ENCODE data around the gene EVC2. TPM values are rescaled to one million over a fixed set of nuclear protein-coding genes. Genes with fewer than 3 reads are reported as not detected.

Gene EVC2
- total and polyA plus RNA-seq, 2 of the 4 experiments (the other 2 are of a cell fraction): 2.7 to 5.9 TPM

- no peaks in the 10 kb centered on the region for H3K9me3 ChIP-seq (ENCODE audit: control insufficient read depth, insufficient read depth, low read length)
- DNase-seq: no peak
- POLR2A ChIA-PET (ENCODE audit: unreplicated experiment): no interaction called here
- no TSS peak for BruUV-seq (replicated peaks)
- dilution Hi-C loops (cut with HindIII; ENCODE audit: low sequenced_read_pairs, unreplicated experiment): no loop called here
- peaks cover 65% of the 10 kb centered on the region for H3K36me3 ChIP-seq (ENCODE audit: control insufficient read depth, insufficient read depth, low read length)
- no peak overlapping the region for H3K23ac ChIP-seq (ENCODE audit: low read depth, low read length)
- 0 out of 2 replicates have a peak, but pooled peaks cover 4% of the 10 kb centered on the region for H3K9me1 ChIP-seq (ENCODE audit: insufficient read depth, low read length)
- no peaks in the 10 kb centered on the region for H4K20me1 ChIP-seq (ENCODE audit: insufficient read depth, low read length)
- H3K4ac ChIP-seq (ENCODE audit: low read depth, low read length): no peak overlapping the region
- no peak overlapping the region for H2BK120ac ChIP-seq (ENCODE audit: low read depth, low read length)
- no peak for ATAC-seq (ENCODE audit: low read depth)
- WGBS, 2 experiments (ENCODE audit: extremely low coverage in 2 of 2, insufficient read length in 1 of 2): 100% methylated on average over 5 of the region's 9 CpGs; no CpG with 5 or more reads in 1 of the 2 experiments
- H3K14ac ChIP-seq (replicated peaks; ENCODE audit: low read depth, low read length): no peak overlapping the region
- no peak overlapping the region for H2AK9ac ChIP-seq (replicated peaks; ENCODE audit: low read depth, low read length, poor library complexity)
- TF ChIP-seq BHLHE40 (IDR thresholded peaks at IDR 0.05; ENCODE audit: low read depth, low read length) (no peak), FOS (IDR thresholded peaks at IDR 0.05; ENCODE audit: low read depth, low read length) (no peak), NFE2L2 (IDR thresholded peaks at IDR 0.05; ENCODE audit: low read depth, low read length) (no peak), RAD21 (IDR thresholded peaks at IDR 0.05; ENCODE audit: low read length) (no peak), CTCF (conservative IDR thresholded peaks at IDR 0.05; ENCODE audit: low read depth, low read length) (no peak), POLR2A (IDR thresholded peaks at IDR 0.05; ENCODE audit: low read depth, low read length) (no peak), RCOR1 (IDR thresholded peaks at IDR 0.05; ENCODE audit: insufficient replicate concordance, low read length) (no peak), CHD1 (IDR thresholded peaks at IDR 0.05; ENCODE audit: low read depth, low read length) (no peak), USF2 (IDR thresholded peaks at IDR 0.05; ENCODE audit: low read depth, low read length) (no peak), MXI1 (IDR thresholded peaks at IDR 0.05; ENCODE audit: borderline replicate concordance, low read depth, low read length) (no peak), ELK1 (IDR thresholded peaks at IDR 0.05; ENCODE audit: borderline replicate concordance, low read depth, low read length) (no peak)
- no peak overlapping the region for H3K18ac ChIP-seq (ENCODE audit: low read depth, low read length)
- no peaks in the 10 kb centered on the region for H3K4me1 ChIP-seq (ENCODE audit: control insufficient read depth, insufficient read depth, low read length)
- no peak overlapping the region for H3K4me3 ChIP-seq (ENCODE audit: insufficient read depth, low read depth, low read length)
- no peak overlapping the region for H2AK5ac ChIP-seq (ENCODE audit: low read depth, low read length)
- H4K5ac ChIP-seq (ENCODE audit: low read depth, low read length): no peak overlapping the region
- H3K4me2 ChIP-seq (ENCODE audit: low read depth, low read length): no peak overlapping the region
- no peak overlapping the region for H3K9ac ChIP-seq (ENCODE audit: low read depth, low read length)
- no peak overlapping the region for H2BK5ac ChIP-seq (ENCODE audit: low read depth, low read length, poor library complexity, severe bottlenecking)
- no peak overlapping the region for H4K91ac ChIP-seq (ENCODE audit: insufficient read depth, low read depth, low read length)
- no peak overlapping the region for H4K8ac ChIP-seq (ENCODE audit: low read depth in 2 of 2, low read length in 2 of 2)
- H3K27ac ChIP-seq (ENCODE audit: insufficient read depth, low read length): no peak overlapping the region
- CTCF ChIA-PET: no interaction called here
- H3K27me3 ChIP-seq (ENCODE audit: control insufficient read depth, insufficient read depth, low read length): no peaks in the 10 kb centered on the region
- intact Hi-C loops (cut with micrococcal nuclease): no loop called here
- in situ Hi-C loops (cut with MboI; ENCODE audit: low sequenced_read_pairs): no loop called here
- H2BK20ac ChIP-seq (ENCODE audit: low read depth, low read length): no peak overlapping the region
- H2BK15ac ChIP-seq (ENCODE audit: low read depth, low read length): no peak overlapping the region
- H3K56ac ChIP-seq (ENCODE audit: extremely low read depth, insufficient read depth, low read length): no peak overlapping the region
- H3K79me1 ChIP-seq (ENCODE audit: low read depth in 1 of 2, low read length in 2 of 2): no peaks in the 10 kb centered on the region
- H2AFZ ChIP-seq (replicated peaks; ENCODE audit: low read length, poor library complexity): no peak overlapping the region
These were observed 23.1 kb downstream of the EVC2 start for GRCh38 chr4:5685296-5685695.

All from IMR-90 (cell line).